ENCODE results near the gene SYT11. TPM values are rescaled to one million over a fixed set of nuclear protein-coding genes. Genes with fewer than 3 reads are reported as not detected.
"Not testable (repeated sequence)": the region's sequence is repeated elsewhere in the genome, so short reads cannot be mapped to it uniquely, and the experiment has no call there.

Gene SYT11
- total RNA-seq, 1 donor from 2014 or later: 11.3 TPM

DNA sequence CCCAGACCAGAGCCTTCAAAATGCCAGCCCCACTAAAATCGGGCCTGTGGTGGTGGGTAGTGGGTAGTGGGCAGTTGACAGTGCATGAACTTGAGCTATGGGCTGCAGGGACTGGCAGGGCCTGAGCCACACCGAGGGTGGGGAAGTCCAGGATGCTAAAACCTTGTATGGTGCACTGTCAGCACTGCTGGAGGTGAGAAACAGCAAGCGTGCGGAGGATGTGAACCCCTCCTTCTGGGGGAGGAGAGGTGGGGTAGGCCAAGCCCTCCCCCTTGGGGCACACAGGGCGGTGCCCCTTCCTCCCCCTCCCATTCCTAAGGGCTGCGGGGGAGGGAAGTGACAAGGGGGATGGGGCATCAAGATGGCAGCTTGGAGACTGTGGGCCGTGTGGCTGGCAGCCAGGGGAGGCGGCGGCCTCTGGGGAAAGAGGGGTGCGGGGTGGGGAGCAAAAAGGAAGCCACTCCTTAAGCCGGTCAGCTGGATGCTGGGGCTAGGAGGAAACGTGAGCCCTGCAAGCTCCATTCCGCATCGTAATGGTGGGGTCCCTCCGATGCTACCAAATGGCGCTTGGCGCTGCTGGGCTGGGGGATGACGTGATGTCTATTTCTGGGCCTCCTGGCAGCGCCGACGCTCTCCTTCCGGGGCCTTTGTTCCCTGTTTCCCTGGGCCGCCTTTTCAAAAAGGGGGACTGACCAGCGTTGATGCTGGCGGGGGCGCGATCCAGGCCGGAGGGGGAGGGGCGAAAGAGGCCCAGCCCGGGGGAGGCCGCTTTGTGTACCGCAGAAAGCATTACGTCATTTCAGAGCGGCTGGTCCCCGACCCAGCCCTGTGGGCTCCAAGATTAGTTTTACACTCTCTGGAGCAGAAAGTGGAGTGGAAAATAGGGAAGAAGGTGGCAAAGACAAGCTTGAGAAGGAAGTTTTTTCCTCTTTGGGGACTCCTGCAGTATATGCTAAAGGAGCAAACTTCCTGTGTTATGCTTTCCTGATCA is 809 bp downstream of the SYT11 start:
- peak; percentile 80 for DNase-seq (ENCODE audit: low spot score)

DNA sequence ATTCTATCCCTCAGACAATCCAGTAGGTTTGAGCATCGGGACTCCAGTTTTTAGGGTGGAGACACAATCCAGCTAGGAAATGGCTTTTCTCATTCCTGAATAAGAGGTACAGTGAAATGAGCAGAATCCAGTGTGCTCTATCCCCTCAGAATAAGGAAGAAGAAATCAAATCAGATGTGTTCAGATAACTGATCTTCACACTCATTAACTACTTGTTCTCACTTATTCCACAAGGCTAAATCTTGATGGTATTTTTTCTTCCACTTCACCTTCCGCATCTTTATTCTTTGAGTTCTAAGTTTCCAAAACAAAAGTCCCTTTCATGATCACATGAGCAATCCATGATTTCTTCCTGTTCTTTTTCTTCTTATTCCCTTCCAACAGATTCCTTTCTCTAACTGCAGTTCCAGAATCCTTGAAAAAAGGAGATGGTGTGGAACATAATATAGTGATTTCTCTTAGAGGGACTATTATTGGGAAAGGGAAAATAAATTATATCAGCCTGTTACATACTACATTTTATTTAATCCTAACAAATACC is 1.7 kb downstream of the SYT11 start:
- no peak for DNase-seq (ENCODE audit: low spot score)

DNA sequence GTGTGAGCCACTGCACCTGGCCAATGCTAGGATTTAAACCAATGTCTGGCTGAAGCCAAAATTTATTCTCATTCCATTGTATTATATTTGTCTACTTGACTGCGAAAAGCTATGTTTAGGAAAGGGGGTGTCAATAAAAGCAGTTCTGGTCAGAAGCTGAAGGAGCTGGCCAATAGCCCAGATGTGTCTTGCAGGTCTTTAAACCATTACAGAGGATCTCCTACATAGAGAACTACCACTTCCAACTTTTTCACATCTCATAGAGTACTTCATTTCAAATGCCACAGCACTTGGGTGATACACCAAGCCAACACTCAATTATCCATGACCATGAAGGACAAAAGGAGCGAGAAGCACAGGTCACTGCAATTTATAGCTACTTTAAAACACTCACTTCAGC is 2.5 kb downstream of the SYT11 start:
- DNase-seq (ENCODE audit: low spot score): no peak

DNA sequence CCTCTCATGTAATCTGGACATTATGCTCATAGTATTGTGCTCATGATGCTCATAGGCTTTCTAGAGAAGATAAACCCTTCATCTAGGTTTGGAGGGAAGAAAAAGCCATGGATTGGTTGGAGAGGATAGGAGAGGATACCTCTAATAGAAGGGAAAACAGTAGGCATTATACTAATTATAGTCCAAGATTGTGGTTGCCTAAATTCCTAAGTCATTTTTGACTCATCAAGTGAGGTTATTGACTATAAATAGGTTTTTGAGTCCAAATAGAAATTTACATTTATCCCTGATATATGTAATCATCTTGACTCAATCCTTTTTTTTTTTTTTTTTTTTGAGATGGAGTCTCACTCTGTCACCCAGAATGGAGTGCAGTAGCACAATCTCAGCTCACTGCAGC is 5.0 kb downstream of the SYT11 start:
- DNase-seq (ENCODE audit: low spot score): no peak

DNA sequence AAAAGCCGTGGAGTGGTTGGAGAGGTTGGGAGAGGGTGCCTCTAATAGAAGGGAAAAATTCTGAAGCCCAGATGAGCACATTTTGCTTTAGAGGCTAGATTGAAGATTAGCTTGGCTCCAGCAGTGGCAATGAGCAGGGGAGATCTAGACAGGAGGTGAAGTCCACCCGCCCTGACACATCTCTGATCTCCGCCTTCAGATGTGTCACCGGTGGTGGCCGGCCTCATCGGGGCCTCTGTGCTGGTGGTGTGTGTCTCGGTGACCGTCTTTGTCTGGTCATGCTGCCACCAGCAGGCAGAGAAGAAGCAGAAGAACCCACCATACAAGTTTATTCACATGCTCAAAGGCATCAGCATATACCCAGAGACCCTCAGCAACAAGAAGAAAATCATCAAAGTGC is 8.4 kb downstream of the SYT11 start:
- DNase-seq (ENCODE audit: low spot score): no peak

DNA sequence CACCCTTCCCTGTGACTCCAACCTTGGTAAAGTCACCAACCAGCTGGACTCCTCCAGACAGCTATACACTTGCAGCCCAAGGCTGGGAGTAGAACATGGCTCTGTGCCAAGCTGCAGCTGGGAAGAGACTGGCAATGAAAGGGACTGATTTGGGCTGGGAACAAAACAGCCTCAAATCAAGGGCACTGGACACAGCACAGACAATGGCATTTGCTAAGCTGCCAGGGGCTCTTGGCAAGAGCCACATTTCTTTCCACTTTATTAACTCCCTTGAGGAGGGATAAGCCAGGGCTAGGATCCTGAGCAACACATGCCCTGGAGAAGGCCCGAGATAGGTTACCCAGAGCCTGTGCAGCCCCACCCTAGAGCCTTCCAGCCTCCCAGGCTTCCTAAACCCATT is 12.0 kb downstream of the SYT11 start:
- peak; percentile 54 for DNase-seq (ENCODE audit: low spot score)

DNA sequence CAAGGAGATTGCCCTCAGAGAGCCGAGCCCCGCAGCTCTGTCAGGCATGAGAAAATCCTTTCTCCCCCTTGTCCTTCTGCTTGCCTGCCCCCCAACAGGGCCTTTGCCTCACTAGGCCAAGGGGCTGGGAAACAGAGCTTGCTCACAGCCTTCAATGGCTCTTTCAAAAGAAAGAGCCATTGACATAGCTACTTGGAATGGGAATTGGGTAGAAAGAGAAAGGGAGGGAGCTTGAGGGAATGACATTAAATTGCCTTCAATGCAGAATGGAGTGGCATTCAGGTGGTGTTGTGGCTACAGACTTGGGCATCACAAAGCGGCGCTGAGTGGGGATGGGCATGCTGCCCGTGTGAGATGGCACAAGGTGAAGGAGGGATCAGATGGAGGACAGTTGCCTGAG is 13.2 kb downstream of the SYT11 start:
- DNase-seq (ENCODE audit: low spot score): no peak

DNA sequence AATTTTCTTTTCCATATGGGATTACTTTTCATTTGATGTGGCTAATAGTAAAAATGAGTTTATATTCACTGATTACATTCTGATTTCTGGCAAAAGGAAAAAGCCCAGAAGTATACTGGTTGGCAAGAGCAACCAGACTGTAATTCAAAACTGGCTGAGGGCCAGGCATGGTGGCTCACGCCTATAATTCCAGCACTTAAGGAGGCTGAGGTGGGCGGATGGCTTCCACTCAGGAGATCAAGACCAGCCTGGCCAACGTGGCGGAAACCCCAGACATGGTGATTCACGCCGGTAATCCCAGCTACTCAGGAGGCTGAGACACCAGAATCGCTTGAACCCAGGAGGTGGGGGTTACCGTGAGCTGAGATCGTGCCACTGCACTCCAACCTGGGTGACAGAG is 14.5 kb downstream of the SYT11 start:
- no peak for DNase-seq (ENCODE audit: low spot score)

DNA sequence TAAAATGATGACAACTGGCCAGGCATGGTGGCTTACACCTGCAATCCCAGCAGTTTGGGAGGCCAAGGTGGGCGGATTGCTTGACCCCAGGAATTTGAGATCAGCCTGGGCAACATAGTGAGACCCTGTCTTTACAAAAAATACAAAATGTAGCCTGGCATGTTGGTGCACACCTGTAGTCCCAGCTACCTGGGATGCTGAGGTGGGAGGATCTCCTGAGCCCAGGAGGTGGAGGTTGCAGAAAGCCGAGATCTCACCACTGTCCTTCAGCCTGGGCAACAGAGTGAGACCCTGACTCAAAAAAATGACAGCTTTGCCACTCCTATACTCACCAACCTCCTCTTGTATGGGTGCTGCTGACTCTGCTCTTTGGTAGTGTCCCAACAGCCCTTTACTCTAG is 18.6 kb downstream of the SYT11 start:
- DNase-seq (ENCODE audit: low spot score): no peak

DNA sequence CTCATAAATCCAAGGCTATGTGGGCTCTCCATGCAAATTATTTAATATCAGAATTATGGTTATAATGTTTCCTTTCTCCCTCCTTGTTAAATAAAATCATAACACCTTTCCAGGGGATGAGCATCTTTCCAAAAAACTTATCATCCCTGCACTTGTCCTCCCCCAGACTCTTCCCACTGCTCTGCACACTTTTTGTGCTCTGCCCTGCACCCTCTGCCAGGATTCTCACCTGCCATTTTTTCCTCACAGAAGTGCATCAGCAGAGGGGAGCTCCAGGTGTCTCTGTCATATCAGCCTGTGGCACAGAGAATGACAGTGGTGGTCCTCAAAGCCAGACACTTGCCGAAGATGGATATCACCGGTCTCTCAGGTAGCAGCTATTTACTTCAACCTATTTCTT is 20.9 kb downstream of the SYT11 start:
- no peak for DNase-seq (ENCODE audit: low spot score)

DNA sequence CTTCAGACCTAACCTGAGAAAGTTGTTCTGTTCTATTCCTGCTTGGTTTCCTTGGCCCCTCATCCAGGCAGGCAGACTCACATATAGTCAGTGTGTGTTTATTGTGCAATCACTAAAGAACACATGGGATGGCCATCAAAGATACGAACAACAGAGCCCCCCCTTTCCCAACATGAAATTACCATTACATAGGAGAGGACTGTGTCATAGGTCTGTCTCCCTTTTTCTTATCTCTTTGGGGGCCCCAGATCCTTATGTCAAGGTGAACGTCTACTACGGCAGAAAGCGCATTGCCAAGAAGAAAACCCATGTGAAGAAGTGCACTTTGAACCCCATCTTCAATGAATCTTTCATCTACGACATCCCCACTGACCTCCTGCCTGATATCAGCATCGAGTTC is 21.6 kb downstream of the SYT11 start:
- DNase-seq (ENCODE audit: low spot score): no peak

DNA sequence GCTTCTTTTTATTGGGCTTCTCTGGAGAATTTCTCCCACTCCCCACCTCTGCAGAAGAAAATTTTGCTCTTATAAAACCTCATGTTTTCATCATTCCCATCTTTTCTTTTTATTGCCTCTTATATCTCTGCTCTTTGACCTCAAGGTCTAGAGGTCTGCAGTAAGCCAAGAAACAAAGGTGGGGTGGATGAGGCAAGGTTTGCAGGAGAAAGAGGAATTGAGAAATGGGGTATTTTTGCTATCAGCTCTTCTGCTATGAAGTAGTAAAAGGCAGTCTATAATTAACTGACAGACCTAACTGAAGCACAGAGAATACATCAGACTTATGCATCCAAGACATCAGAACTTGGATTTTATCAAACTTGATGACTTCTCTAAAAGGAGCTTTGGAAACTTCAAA is 22.9 kb downstream of the SYT11 start:
- no peak for DNase-seq (ENCODE audit: low spot score)

DNA sequence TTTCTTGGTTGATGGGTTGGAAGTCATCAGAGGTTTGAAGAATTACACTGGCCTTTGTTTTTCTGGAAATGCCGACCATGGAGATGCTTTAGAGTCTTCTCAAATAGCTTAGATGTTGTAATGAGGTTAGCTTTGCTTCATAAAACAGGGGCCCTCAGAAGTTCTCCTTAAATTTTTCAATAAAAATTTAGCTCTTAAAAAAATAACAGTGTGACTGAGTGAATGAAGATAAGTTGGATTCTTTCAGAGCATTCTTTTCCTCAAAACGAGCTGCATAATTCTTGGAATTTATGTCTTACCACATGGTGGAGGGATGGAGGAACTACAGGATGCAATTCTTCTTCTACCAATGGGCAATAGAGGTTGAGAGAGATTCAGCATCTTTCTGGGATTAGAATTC is 23.4 kb downstream of the SYT11 start:
- no peak for DNase-seq (ENCODE audit: low spot score)

DNA sequence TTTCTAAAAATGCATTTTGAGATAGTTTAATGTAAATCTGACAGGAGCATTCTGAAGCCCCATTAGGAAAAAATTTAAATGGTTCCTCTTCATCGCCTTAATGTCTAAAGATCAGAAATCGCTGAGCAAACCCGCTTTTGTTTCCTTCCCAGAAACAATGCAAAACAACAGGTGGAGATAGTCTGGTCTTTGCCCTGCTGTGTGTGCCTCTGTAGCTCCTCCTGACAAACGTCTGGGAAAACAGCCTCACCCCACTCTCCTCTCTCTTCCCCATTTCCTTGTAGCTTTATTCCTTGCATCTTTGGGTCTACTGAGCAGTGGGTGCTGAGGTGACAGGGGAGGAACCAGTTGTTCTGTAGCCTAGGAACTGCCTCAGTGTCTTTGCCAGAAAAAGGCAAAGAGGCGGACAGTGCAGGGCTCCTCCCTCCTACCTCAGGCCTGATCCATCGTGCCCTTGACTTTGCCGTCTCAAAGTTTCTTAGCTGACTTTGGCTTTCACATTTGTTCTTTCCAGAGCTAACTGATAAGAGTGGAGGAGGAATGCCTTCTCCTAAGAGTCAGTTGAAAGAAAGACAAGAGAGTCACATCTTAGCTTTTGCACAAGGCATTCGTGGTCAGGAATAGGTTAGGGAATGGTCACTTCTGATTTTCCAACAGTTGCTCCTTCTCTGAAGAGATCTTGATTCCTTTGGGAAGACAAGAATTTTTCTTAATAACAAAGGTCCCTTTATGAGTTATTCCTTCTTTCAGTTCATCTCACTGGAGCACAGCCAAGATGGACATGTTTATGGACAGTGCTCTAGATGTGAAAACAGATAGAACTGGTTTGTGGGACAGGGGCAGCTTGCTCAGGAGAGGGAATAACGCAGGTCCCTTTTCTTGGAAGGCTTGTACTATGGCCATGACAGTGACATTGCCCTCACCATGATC is 24.9 kb downstream of the SYT11 start:
- no peak for DNase-seq (ENCODE audit: low spot score)

DNA sequence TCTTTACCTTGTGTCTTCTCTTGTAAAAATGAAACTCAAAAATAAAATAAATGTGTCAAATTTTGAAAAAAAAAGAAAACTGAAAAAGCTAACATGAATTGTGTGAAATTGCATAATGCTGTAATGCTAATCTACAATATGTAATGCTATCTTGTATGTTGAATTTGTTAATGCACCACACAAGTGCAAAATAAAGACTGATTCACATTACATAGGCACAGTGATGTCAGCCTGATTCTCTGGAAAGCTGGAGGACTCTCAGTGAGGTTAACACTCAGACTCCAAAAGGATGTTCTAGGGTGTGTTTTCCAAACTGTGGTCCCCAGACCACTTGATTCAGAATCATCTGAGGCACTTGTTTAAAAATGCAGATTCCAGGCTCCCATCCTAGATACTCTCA is 25.6 kb downstream of the SYT11 start:
- DNase-seq (ENCODE audit: low spot score): no peak

DNA sequence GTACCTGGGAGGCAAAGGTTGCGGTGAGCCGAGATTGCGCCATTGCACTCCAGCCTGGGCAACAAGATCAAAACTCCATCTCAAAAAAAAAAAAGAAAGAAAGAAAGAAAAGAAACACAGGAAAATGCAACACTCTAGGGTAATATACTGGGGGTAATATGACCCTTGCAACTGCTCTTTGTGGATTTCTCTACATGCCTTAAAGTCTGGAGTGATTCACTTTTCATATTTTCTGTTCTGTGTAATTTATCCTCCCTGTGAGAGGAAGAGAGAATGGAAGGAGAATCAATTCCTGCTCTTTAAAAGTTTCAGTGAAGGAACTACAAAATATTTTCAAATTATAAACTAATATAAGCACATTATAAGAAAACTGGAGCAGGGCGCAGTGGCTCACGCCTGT is 29.1 kb downstream of the SYT11 start:
- no peak for DNase-seq (ENCODE audit: low spot score)

DNA sequence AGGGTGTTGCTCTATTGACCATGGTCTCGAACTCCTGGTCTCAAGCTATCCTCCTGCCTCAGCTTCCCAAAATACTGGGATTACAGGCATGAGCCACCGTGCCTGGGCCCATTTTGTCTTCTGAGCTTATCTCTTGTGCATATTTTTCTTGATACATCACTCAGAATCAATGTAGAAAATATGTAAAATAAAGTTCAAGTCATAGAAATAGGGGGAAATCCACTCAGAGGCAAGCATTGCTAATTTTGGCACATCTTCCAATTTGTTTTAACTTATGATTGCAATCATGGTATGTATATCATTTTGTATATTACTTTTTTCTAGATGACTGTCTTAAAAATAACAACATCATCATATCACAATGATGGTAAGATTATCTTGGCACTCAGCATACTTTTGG is 30.2 kb downstream of the SYT11 start:
- DNase-seq (ENCODE audit: low spot score): no peak

DNA sequence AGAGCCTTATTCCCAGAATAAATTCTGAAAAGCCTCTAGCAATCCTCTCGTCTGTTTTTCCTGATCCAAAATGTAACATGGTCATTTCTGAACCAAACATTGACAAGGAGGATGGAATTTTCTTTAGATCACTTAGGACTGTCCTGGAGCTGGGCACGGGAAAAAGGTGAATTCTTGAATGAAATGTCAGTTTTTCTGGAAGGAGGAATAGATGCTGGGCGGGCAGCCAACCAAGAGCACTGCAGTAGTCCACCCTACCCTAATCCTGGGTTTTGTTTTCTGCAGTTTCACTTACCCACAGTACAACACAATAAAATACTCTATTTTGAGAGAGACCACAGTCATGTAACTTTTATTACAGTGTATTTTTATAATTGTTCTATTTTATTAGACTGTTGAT is 30.9 kb downstream of the SYT11 start:
- no peak for DNase-seq (ENCODE audit: low spot score)

DNA sequence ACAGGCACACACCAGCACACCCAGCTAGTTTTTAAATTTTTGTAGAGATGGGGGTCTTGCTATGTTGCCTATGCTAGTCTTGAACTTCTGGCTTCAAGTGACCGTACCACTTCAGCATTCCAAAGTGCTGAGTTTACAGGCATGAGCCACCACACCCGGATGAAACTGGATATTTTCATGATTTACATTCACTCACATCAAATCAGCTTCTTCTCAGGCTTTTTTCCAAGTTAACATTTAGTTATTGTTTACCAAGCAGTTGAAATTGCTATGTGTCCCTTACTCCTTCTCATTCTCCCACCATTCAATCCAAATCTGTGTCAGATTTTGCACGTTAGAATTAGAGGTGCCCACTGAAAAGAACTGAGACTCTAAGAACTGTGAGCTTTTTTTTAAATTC is 33.4 kb downstream of the SYT11 start:
- no peak for DNase-seq (ENCODE audit: low spot score)

DNA sequence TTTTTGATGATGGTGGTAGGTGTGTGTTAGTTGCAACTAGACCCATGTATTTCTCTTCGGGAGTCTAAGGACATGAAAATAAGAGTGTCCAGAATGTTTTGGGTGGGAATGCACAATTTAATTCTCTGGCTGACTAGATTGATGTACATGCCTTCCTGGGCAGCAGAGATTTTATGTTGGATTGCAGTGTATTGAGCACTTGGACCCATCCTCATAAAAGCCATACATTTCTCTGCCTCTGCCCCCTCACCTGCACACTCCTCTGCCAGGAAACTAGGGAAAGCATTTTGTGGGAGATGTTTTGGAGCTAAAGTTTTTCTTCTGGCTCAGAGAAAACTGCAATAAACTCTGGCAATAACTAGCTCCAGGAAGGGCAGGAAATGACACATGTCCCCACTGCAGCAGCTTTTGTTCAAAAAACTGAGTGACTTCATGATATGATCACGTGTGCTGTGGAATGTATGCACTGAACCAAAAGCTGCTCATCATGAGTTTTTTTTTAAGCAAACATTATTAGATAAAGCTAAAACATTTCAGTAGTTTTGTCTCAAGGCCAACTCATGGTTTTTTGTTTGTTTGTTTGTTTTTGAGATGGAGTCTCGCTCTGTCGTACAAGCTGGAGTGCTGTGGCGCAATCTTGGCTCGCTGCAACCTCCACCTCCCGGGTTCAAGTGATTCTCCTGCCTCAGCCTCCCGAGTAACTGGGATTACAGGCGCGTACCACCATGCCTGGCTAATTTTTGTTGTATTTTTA is 34.2 kb downstream of the SYT11 start:
- DNase-seq (ENCODE audit: low spot score): peak; percentile 46

DNA sequence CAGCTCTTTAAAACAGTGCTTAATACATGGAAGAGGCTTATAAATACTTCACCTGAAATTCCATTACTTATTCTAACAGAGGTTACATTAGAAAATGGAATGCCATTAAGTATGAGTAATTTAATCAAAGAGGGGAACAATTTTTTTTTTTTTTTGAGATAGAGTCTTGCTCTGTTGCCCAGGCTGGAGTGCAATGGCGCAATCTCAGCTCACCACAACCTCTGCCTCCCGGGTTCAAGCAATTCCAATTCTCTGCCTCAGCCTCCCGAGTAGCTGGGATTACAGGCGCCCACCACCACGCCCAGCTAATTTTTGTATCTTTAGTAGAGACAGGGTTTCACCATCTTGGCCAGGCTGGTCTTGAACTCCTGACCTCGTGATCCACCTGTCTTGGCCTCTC is 36.2 kb downstream of the SYT11 start:
- DNase-seq (ENCODE audit: low spot score): not testable (repeated sequence)

DNA sequence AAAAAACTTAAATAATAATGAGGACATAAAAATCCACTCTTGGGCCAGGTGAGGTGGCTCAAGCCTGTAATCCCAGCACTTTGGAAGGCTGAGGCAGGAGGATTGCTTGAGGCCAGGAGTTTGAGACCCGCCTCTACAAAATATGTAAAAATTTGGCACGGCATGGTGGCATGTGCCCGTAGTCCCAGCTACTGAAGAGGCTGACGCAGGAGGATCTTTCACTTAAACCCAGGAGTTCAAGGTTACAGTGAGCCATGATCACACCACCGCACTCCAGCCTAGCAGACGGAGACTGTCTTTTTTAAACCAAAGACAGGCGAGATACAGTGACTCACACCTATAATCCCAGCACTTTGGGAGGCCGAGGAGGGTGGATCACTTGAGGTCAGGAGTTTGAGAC is 37.1 kb downstream of the SYT11 start:
- DNase-seq (ENCODE audit: low spot score): not testable (repeated sequence)

Data from ureter (tissue), 1 donor.